ENCODE data around the gene RAPGEFL1.

GRCh38 chr17:40182606-40183005, 5.3 kb downstream of the RAPGEFL1 start:
- no peak for TF ChIP-seq CTCF (conservative IDR thresholded peaks at IDR 0.05; ENCODE audit: low read depth, low read length)
- TF ChIP-seq EZH2phosphoT487 (IDR thresholded peaks at IDR 0.05; ENCODE audit: borderline replicate concordance, low read length): no peak

All from PC-3 (cell line).